WTC11 (cell line): Measurements from ENCODE around the gene PSMB10.

Experiments
- CREB1 ChIP-seq: sonication (generic); formaldehyde crosslinking; IDR thresholded peaks from 2 replicates; pipeline ENCODE4 v1.8.0; 2023; ENCODE audit warnings: mild to moderate bottlenecking, missing genetic modification reagents
- CTCF ChIP-seq: fragments of 200-600 bp; IDR thresholded peaks from 2 replicates; pipeline ENCODE4 v1.8.0; 2022; ENCODE audit warnings: antibody characterized with exemption
- E2F4 ChIP-seq: sonication (generic); formaldehyde crosslinking; IDR thresholded peaks from 2 replicates; pipeline ENCODE4 v1.8.1; 2022; ENCODE audit warnings: low read depth, mild to moderate bottlenecking, moderate library complexity, missing genetic modification reagents, borderline replicate concordance
- EMX1 ChIP-seq: fragments of 250-450 bp; sonication (Bioruptor Pico); IDR thresholded peaks from 2 replicates; pipeline ENCODE4 v1.8.0; 2021; ENCODE audit warnings: mild to moderate bottlenecking
- NR2C2 ChIP-seq: sonication (generic); formaldehyde crosslinking; IDR thresholded peaks from 2 replicates; pipeline ENCODE4 v1.8.0; 2022; ENCODE audit warnings: mild to moderate bottlenecking, missing genetic modification reagents
- PRRX2 ChIP-seq: fragments of 250-450 bp; sonication (Bioruptor Pico); IDR thresholded peaks from 2 replicates; pipeline ENCODE4 v1.8.0; 2021; ENCODE audit warnings: mild to moderate bottlenecking
- RELA ChIP-seq: sonication (generic); formaldehyde crosslinking; IDR thresholded peaks from 2 replicates; pipeline ENCODE4 v1.8.1; 2022; ENCODE audit warnings: missing genetic modification reagents, mild to moderate bottlenecking, borderline replicate concordance
- ZBTB21 ChIP-seq: sonication (generic); formaldehyde crosslinking; IDR thresholded peaks from 2 replicates; pipeline ENCODE4 v1.8.1; 2023; ENCODE audit warnings: mild to moderate bottlenecking, missing genetic modification reagents, borderline replicate concordance
- ZNF121 ChIP-seq: sonication (generic); formaldehyde crosslinking; IDR thresholded peaks from 2 replicates; pipeline ENCODE4 v1.8.0; 2023; ENCODE audit warnings: missing genetic modification reagents
- TF ChIP-seq, protein P1 (sequence below): sonication (generic); formaldehyde crosslinking; IDR thresholded peaks from 2 replicates; pipeline ENCODE4 v1.8.0; 2022; ENCODE audit warnings: missing genetic modification reagents
- TF ChIP-seq, protein P2 (sequence below): sonication (generic); formaldehyde crosslinking; IDR thresholded peaks from 2 replicates; pipeline ENCODE4 v1.8.1; 2022; ENCODE audit warnings: mild to moderate bottlenecking, moderate library complexity, missing genetic modification reagents

- TF ChIP-seq, protein P1, sequence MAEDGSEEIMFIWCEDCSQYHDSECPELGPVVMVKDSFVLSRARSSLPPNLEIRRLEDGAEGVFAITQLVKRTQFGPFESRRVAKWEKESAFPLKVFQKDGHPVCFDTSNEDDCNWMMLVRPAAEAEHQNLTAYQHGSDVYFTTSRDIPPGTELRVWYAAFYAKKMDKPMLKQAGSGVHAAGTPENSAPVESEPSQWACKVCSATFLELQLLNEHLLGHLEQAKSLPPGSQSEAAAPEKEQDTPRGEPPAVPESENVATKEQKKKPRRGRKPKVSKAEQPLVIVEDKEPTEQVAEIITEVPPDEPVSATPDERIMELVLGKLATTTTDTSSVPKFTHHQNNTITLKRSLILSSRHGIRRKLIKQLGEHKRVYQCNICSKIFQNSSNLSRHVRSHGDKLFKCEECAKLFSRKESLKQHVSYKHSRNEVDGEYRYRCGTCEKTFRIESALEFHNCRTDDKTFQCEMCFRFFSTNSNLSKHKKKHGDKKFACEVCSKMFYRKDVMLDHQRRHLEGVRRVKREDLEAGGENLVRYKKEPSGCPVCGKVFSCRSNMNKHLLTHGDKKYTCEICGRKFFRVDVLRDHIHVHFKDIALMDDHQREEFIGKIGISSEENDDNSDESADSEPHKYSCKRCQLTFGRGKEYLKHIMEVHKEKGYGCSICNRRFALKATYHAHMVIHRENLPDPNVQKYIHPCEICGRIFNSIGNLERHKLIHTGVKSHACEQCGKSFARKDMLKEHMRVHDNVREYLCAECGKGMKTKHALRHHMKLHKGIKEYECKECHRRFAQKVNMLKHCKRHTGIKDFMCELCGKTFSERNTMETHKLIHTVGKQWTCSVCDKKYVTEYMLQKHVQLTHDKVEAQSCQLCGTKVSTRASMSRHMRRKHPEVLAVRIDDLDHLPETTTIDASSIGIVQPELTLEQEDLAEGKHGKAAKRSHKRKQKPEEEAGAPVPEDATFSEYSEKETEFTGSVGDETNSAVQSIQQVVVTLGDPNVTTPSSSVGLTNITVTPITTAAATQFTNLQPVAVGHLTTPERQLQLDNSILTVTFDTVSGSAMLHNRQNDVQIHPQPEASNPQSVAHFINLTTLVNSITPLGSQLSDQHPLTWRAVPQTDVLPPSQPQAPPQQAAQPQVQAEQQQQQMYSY (CRISPR knock-in tag), result no peak
- TF ChIP-seq ZNF121 (CRISPR knock-in tag) (no peak), CTCF (no peak), ZBTB21 (CRISPR knock-in tag) (no peak), EMX1 (CRISPR knock-in tag) (no peak), CREB1 (CRISPR knock-in tag) (no peak), E2F4 (CRISPR knock-in tag) (no peak), RELA (CRISPR knock-in tag) (no peak), NR2C2 (CRISPR knock-in tag) (no peak), PRRX2 (no peak)
- TF ChIP-seq, protein P2, sequence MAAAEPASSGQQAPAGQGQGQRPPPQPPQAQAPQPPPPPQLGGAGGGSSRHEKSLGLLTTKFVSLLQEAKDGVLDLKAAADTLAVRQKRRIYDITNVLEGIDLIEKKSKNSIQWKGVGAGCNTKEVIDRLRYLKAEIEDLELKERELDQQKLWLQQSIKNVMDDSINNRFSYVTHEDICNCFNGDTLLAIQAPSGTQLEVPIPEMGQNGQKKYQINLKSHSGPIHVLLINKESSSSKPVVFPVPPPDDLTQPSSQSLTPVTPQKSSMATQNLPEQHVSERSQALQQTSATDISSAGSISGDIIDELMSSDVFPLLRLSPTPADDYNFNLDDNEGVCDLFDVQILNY (CRISPR knock-in tag), result no peak
Measured at GRCh38 chr16:67954421-67955196, 18.0 kb upstream of the PSMB10 start.
